ENCODE measurements around the gene DNAAF5. TPM values are rescaled to one million over a fixed set of nuclear protein-coding genes. Genes with fewer than 3 reads are reported as not detected.
A peak's percentile ranks its signal among the peaks of the same experiment; 100 is the strongest.
"Not testable (repeated sequence)": the region's sequence is repeated elsewhere in the genome, so short reads cannot be mapped to it uniquely, and the experiment has no call there.

Gene DNAAF5
- total RNA-seq, 1 donor from 2014 or later: 4.3 TPM

DNA sequence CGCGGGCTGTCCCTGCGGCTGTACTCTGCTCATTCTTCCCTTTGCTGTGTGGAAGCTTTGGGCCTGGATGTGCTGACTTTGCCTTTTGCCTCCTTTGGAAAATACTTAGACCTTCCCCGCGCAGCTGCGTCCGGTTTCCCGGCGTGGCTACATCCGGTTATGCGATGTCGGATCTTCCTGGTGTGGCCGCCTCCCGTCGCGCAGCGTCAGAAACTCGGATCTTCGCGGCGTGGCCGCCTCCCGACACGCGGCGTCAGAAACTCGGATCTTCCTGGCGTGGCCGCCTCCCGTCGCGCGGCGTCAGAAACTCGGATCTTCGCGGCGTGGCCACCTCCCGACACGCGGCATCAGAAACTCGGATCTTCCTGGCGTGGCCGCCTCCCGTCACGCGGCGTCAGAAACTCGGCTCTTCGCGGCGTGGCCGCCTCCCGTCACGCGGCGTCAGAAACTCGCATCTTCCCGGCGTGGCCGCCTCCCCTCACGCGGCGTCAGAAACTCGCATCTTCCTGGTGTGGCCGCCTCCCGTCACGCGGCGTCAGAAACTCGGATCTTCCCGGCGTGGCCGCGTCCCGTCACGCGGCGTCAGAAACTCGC, 55.5 kb downstream of the DNAAF5 start:
- no peak for DNase-seq (ENCODE audit: low spot score)

DNA sequence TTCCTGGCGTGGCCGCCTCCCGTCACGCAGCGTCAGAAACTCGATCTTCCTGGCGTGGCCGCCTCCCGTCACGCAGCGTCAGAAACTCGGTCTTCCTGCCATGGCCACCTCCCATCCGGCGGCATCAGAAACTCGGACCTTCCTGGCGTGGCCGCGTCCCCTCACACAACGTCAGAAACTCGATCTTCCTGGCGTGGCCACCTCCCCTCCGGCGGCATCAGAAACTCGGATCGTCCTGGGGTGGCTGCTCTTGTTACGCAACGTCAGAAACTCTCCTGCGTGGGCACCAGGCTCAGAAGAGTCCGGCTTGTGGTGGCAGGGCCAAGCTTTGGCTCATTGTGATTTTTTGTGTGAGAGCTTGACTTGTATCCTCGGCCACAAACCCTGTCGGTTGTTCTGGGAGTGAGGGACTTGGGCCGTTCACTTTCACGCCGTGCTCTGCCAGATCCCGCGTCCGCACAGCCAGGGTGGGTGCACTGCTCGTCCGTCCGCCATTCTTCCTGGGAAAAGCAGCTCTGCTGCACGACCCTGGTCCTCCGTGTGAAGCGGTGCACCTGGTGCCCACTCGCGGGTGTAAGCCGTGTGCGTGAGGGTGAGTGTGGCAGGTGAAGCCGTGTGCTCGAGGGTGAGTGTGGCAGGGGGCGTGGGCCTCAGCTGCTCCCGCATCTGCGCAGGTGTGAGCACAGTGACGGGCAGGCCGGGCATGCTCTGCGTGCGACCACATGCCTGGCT, 56.4 kb downstream of the DNAAF5 start:
- DNase-seq (ENCODE audit: low spot score): no peak

GRCh38 chr7:783556-784490, 57.3 kb downstream of the DNAAF5 start:
- DNase-seq (ENCODE audit: low spot score): no peak

GRCh38 chr7:784971-785370, 58.5 kb downstream of the DNAAF5 start:
- no peak for DNase-seq (ENCODE audit: low spot score)

GRCh38 chr7:785416-785815, 58.9 kb downstream of the DNAAF5 start:
- DNase-seq (ENCODE audit: low spot score): no peak

DNA sequence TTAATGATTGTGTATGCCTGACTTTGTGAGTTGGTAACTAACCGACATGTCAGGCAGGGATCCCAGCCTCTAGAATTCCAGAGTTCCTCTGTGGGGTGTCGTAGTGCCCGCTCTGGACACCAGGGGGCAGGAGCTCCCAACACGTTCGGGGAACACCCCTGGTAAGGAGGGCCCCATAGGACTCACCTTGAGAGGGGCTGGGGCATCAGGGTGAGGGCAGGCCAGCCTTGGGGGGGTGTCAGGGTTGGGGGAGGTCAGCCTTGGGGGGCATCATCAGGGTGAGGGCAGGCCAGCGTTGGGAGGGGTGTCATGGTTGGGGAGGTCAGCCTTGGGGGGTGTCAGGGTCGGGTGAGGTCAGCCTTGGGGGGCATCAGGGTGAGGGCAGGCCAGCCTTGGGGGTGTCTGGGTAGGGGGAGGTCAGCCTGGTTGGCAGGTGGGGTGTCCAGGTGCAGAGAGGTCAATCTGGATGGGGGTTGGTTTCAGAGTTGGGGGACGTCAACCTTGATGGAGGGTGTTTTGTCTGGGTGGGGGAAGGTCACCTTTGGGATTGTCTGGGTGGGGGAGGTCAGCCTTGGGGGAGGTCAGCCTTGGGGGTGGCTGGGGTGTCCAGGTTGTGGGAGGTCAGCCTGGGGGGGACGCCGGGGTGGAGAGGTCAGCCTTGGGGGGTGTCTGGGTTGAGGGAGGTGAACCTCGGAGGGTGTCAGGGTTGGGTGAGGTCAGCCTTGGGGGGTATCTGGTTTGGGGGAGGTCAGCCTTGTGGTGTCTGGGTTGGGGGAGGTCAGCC, 60.2 kb downstream of the DNAAF5 start:
- peak; percentile 64 for DNase-seq (ENCODE audit: low spot score)

DNA sequence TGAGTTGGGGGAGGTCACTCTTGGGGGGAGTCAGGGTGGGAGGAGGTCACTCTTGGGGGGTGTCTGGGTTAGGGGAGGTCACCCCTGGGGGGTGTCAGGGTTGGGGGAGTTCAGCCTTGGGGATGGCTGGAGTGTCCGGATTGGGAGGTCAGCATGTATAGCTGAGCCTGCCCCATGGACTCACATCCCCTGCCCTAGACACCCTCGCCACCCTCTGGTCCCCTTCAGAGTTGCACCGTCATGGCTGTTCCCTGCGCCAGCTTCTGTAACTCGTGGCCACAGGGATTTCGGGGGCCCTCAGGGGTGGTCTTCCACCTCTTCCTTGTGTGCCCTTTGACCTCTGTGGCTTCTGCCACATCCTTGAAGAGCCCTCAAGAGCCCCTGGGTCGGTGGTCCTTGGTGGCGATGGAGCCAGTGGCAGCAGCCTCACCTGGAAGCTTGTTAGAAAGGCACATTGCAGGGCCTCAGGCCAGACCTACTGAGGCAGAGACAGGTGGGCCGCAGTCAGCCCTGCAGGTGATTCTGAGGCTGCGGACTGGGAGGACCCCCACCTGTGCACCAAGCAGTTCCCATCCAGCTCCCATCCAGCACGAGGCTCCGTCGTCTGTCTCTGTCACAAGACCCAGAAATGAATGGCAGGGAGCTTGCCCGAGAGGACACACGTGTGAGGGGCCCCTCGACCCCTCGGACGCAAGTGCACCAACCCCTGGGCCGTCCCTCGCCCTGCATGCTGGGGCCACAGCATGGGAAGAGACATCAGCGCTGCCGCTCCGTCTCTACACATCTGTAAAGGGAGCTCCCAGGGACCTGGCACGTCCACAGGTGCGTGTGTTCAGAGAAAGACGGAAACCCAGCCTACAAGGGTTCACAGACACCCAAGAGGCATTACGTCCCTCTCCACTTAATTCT, 61.1 kb downstream of the DNAAF5 start:
- DNase-seq (ENCODE audit: low spot score): no peak

- no peak for DNase-seq (ENCODE audit: low spot score)
These were observed 65.0 kb downstream of the DNAAF5 start for GRCh38 chr7:791519-791918.

GRCh38 chr7:794207-794606, 67.7 kb downstream of the DNAAF5 start:
- no peak for DNase-seq (ENCODE audit: low spot score)

- no peak for DNase-seq (ENCODE audit: low spot score)
These were observed 68.3 kb downstream of the DNAAF5 start for GRCh38 chr7:794671-795329.

GRCh38 chr7:796434-797169, 70.1 kb downstream of the DNAAF5 start:
- not testable (repeated sequence) for DNase-seq (ENCODE audit: low spot score)

DNA sequence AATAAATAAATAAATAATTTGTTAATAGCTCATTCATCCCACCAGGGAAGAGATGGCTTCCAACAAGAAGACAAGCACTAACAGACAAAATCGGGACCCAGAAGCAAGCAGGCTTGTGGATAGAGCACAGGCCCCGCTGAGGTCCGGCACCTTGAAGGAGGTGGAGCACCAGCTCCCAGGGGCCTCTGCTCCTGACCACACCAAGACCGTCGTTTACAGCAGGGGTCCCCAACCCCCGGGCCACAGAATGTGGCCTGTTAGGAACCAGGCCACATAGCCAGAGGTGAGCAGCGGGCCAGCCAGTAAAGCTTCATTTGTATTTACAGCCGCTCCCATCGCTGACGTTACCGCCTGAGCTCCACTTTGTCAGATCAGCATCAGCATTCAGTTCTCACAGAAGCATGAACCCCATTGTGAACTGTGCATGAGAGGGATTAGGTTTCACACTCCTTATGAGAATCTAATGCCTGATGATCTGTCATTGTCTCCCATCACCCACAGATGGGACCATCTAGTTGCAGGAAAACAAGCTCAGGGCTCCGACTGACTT, 72.5 kb downstream of the DNAAF5 start:
- DNase-seq (ENCODE audit: low spot score): no peak

DNA sequence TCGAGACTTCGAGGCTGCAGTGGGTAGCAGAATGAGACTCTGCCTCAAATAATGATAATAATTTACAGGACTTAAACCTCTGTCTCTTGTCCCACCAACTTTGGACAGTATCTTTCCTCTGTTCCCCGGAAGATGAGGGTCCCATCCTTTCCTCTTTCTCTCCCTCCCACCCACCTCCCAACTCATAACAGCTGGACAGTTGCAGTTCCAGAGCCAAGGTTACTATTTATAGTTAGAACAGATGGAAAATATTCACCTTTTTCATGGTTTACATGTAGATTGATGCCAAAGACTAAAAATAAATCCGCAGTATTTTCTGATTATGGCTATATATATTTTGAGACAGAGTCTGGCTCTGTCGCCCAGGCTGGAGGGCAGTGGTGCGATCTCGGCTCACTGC, 74.2 kb downstream of the DNAAF5 start:
- DNase-seq (ENCODE audit: low spot score): no peak

GRCh38 chr7:801351-801750, 74.9 kb downstream of the DNAAF5 start:
- DNase-seq (ENCODE audit: low spot score): not testable (repeated sequence)

GRCh38 chr7:801940-802381, 75.5 kb downstream of the DNAAF5 start:
- DNase-seq (ENCODE audit: low spot score): peak; percentile 77

DNA sequence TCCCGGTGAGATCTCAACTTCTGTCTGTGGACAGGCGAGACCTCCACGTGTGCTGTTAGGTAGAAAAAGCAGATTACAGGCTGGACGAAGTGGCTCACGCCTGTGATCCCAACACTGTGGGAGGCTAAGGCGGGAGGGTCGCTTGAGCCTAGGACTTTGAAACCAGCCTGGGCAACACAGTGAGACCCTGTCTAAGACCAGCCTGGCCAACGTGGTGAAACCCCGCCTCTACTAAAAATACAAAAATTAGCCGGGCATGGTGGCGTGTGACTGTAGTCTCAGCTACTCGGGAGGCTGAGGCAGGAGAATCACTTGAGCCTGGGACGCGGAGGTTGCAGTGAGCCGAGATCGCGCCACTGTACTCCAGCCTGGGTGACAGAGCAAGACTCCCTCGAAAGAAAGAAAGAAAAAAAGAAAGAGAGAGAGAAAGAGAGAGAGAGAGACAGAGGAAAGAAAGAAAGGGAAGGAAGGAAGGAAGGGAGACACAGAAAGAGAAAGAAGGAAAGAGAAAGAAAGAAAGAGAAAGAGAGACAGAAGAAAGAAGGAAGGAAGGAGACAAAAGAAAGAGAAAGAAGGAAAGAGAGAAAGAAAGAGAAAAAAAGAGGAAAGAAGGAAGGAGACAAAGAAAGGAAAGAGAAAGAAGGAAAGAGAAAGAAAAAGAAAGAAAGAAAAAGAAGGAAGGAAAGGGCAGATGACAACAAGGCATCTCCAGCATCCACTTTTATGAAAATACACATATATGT, 76.2 kb downstream of the DNAAF5 start:
- no peak for DNase-seq (ENCODE audit: low spot score)

GRCh38 chr7:803243-803635, 76.7 kb downstream of the DNAAF5 start:
- DNase-seq (ENCODE audit: low spot score): no peak

GRCh38 chr7:803796-804195, 77.3 kb downstream of the DNAAF5 start:
- not testable (repeated sequence) for DNase-seq (ENCODE audit: low spot score)

All from umbilical cord (tissue), 2 donors.